NCI-H2171 treated with DMSO at 0.1 percent for 48 hours (cell line): ENCODE results near the gene SPTBN4.
"Not testable (repeated sequence)": the region's sequence is repeated elsewhere in the genome, so short reads cannot be mapped to it uniquely, and the experiment has no call there.

Experiments
- DNase-seq: peaks from one replicate; lab custom pipeline; 2025; lab: John Stamatoyannopoulos, UW

Gene SPTBN4

DNA sequence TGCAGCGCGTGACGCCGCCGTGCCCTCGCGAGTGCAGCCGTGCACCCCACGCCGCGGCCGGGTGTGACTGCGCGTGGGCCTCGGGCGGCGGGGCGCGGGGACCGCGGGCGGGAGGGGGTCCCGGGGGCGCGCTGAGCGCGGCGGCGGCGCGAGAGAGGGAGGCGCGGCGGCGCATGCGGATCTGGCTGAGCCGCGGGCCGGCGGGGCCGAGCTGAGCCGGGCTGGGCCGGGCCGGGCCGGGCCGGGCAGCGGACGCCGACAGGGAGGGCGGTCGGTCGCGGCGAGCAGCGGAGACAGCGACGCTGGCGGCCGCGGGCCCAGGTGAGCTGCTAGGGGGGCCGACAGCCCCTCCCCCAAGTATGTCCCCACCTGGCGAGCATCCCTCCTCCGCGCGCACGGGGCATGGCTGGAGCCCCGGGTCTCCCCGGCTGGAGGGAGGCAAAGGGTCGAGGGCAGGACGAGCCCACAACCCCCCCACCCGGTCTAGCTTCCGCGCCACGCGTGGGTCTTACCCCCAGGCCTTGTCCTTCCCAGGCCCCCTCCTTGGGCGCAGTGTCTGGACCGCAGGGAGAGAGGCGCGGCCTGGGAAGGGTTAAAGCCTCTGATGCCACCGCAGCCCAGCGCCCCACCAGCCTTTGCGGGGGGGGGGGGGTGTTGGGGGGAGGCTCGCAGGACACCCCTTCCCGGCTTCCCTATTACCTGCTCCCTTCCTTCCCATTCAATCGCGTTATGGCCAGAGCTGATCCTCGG lies at the start of gene SPTBN4:
TSS of gene SPTBN4 (plus strand) at position 17 of the 750 bp plus-strand sequence. CDS start 5,621 bp downstream, outside the sequence.
- DNase-seq = no peak

DNA sequence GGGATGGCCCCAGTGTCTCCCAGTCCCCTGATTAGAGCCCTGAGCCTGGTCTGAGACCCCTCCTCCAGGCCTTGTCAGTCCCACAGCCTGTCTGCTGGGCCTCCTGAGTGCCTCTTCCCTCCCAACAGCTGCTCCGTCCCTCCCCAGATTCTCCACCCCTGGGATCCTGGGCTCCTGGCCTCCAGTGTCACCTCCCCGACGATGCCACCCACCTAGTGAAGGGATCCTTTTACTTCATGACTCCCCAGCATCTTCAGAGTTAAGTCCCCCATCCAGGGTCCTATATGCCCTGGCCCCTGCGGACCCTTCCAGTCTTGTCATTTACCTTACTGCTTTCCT lies 49.2 kb upstream of the SPTBN4 start:
- DNase-seq = no peak

- no peak for DNase-seq
Measured at GRCh38 chr19:40418040-40418439, 48.8 kb upstream of the SPTBN4 start.

GRCh38 chr19:40419066-40419612 lies 47.7 kb upstream of the SPTBN4 start:
- DNase-seq = peak; percentile 85

DNA sequence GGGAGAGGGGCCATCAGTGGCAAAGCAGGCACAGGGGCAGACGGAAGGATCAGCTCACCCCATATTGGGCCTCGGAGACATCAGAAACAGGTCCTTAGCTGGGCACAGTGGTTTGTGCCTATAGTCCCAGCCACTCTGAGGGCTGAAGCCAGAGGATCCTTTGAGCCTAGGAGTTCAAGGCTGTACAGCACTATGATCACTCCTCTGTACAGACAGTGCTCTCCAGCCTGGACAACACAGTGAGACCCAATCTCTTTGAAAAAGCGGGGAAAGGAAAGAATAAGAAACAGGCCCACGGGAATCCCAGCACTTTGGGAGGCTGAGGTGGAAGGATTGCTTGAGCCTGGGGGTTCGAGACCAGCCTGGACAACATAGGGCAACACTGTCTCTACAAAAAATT lies 47.0 kb upstream of the SPTBN4 start:
- DNase-seq = no peak

- DNase-seq = no peak
Measured at GRCh38 chr19:40420451-40420765, 46.4 kb upstream of the SPTBN4 start.

GRCh38 chr19:40420766-40421765 lies 45.7 kb upstream of the SPTBN4 start:
- peak; percentile 79 for DNase-seq

- no peak for DNase-seq
Measured at GRCh38 chr19:40421993-40422747, 44.6 kb upstream of the SPTBN4 start.

DNA sequence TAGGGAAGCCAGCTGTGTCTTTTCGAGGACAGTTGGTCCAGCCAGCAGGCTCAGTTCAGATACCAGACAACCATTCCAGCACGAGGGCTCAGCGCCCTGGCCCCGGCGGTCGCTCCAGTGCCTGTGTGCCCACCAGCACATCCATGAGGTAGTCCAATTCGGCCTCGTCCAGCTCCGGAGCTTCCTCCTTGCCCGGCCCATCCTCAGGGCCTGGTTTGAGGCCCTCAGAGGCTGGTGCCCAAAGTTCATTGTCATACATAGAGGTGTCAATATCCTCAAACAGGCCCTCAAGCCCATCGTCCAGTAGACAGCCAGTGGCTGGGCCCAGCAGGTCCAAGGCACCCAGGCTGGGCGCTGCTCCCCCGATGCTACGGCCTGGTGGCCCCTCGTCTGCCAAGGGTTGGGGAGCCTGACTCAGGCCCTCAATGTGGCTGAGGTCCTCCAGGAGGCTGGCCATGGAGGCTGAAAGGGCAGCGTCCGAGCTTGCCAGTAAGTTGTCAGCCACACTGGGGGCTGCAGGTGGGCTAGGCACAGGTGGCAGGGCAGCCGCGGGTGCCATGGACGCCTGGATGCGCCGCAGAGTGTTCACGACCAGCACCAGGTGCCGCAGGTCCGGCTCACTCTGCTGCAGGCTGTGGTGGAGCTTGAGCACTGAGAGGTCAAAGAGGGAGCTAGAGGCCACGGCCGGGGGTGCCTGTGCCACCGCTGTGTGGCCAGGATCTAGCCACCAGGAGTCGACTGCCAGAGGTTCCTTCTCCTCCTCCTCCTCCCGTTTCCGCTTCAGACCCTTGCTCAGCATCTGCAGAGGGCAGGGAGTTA lies 43.8 kb upstream of the SPTBN4 start:
- no peak for DNase-seq

DNA sequence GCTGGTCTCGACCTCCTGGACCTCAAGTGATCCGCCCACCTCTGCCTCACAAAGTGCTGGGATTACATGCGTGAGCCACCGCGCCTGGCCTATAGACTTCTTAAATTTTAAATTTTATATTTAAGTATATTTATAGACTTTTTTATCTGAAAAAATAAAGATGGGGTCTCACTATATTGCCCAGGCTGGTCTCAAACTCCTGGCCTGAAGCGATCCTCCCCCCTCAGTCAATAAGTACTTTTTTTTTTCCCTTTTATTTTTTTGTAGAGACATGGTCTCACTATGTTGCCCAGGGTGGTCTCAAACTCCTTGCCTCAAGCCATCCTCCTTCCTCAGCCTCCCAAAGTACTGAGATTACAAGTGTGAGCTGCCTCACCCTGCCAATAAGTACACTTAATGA lies 42.9 kb upstream of the SPTBN4 start:
- DNase-seq = no peak

DNA sequence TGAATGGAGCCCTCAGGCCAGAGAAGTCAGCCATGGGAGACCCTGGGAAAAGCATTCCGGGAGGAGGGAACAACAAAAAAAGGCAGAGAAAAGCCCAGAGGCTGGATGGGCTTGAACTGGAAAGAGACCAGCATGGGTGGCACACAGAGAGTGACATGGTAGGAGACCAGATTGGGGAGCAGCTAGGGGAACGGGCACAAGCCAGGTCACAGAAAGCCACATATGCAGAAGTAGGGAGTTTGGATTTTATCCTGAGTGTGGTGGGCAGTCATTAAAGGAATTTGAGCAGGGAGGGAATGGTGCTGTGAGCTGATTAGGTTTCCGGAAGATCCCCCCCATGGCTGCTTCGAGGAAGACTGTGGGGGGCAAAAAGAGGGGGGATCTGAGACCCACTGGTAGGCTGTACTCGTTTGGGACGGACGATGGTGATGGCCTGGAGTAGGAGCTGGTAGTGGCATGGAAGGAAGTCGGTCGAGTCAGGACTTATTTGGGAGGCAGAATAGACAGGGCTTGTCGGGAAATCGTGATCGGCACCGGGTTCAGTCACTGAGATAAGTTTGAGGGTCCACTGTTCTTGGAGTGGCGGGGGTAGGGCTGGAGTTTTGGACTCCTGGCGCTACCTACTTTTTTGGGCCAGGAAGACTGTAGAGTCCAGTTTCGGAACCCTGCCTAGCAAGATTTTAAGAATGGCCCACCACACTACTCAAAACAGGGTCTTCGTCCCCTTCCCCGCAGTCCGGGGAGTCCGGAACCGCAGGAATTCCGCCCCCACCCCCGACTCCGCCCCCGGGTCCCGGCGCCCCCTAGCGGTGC lies 42.0 kb upstream of the SPTBN4 start:
- DNase-seq = no peak

GRCh38 chr19:40425450-40426287 lies 41.1 kb upstream of the SPTBN4 start, which contains the start of gene SERTAD1:
TSS of gene SERTAD1 (minus strand) at chr19:40425992. CDS start at chr19:40423546, 2,446 bp downstream.
- peak; percentile 99 for DNase-seq

GRCh38 chr19:40428197-40428596 lies 38.6 kb upstream of the SPTBN4 start:
- DNase-seq = not testable (repeated sequence)

- DNase-seq = not testable (repeated sequence)
Measured at GRCh38 chr19:40430242-40430641, 36.6 kb upstream of the SPTBN4 start.

DNA sequence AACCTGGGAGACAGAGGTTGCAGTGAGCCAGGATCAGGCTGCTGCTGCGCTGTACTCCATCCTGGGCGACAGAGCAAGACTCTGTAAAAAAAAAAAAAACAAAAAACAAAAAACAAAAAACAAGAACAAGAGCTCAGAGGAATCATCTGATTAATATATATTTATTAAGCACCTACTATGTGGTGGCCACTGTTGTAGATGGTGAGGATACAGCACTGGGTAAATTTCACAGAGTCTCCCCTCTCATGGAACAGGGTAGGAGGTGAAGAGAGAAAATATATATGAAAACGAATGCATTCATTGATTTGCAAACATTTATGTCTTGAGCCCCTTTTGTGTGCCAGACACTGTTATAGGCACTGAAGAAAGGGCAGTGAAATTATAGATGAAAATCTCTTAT lies 35.1 kb upstream of the SPTBN4 start:
- DNase-seq = no peak

DNA sequence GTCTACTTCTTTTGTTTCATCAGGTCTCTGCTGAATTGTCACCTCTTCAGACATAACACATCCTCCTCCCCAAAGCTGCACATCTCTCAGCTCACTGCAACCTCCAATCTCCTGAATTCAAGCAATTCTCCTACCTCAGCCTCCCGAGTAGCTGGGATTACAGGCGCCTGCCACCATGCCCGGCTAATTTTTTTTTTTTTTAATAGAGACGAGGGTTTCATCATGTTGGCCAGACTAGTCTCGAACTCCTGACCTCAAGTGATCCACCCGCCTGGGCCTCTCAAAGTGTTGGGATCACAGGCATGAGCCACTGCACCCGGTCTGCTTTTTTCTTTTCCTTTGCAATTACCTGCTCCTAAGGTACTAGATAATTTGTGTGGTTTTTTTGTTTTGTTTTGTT lies 34.0 kb upstream of the SPTBN4 start:
- not testable (repeated sequence) for DNase-seq

GRCh38 chr19:40433391-40434216 lies 33.2 kb upstream of the SPTBN4 start:
- DNase-seq = peak; percentile 60

GRCh38 chr19:40438284-40438683 lies 28.5 kb upstream of the SPTBN4 start:
- no peak for DNase-seq
